A673 (cell line): Measurements from ENCODE around the gene PZP.

Experiments used
- EZH2 ChIP-seq: fragments of 200-600 bp; sonication (generic); IDR thresholded peaks from 2 replicates; pipeline ENCODE4 v1.6.1; 2017; ENCODE audit warnings: borderline replicate concordance, low read depth, mild to moderate bottlenecking, mixed read lengths, antibody characterized with exemption, low read length; ENCODE audit not compliant: poor library complexity, severe bottlenecking
- TF ChIP-seq, protein P1 (sequence below): fragments of 300-800, 200-600 bp; sonication (generic); conservative IDR thresholded peaks from 2 replicates; pipeline ENCODE4 v1.5.1; 2017; ENCODE audit warnings: low read depth, mild to moderate bottlenecking, antibody characterized with exemption, low read length, moderate library complexity, mixed read lengths

DNA sequence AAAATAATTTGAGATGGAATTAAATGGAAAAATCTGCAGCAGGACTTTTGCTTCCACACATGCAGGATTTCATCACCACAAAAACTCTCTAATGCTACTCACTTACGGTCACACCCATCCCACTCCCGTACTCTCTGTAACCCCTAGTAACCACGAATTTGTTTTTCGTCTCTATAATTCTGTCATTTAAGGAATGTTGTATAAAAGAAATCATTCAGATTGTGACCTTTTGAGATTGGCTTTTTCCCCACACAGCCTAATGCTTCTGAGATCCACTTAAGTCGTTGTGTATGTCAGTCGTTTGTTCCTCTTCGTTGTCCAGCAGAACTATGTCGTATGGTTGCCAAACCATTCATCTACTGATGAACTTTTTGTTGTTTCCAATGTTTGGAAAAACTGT lies 19.8 kb upstream of the PZP start:
- TF ChIP-seq, protein P1, sequence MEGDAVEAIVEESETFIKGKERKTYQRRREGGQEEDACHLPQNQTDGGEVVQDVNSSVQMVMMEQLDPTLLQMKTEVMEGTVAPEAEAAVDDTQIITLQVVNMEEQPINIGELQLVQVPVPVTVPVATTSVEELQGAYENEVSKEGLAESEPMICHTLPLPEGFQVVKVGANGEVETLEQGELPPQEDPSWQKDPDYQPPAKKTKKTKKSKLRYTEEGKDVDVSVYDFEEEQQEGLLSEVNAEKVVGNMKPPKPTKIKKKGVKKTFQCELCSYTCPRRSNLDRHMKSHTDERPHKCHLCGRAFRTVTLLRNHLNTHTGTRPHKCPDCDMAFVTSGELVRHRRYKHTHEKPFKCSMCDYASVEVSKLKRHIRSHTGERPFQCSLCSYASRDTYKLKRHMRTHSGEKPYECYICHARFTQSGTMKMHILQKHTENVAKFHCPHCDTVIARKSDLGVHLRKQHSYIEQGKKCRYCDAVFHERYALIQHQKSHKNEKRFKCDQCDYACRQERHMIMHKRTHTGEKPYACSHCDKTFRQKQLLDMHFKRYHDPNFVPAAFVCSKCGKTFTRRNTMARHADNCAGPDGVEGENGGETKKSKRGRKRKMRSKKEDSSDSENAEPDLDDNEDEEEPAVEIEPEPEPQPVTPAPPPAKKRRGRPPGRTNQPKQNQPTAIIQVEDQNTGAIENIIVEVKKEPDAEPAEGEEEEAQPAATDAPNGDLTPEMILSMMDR, result no peak
- no peak for TF ChIP-seq EZH2
